ENCODE results near the gene DEXI.

Gene DEXI

GRCh38 chr16:10957771-10958482, 15.7 kb upstream of the DEXI start:
- Histone ChIP-seq H3K9me2 (replicated peaks; ENCODE audit: control insufficient read depth, low read length) (no peaks in the 10 kb centered on the region), H3K27ac (ENCODE audit: low read depth, low read length) (no peak overlapping the region)

GRCh38 chr16:10954903-10955302, 12.6 kb upstream of the DEXI start:
- Histone ChIP-seq H3K36me3 (ENCODE audit: control insufficient read depth, low read length) (peaks cover 20% of the 10 kb centered on the region), H3K4me3 (ENCODE audit: low read length) (no peak overlapping the region), H3K4me1 (ENCODE audit: control insufficient read depth, low read length) (peaks cover 35% of the 10 kb centered on the region), H3F3A (ENCODE audit: control insufficient read depth, insufficient read depth) (peaks cover 4% of the 10 kb centered on the region; the same call in 1 of the 2 replicates), H3K9me2 (replicated peaks; ENCODE audit: control insufficient read depth, low read length) (no peaks in the 10 kb centered on the region), H3K9me3 (ENCODE audit: control insufficient read depth, insufficient read depth, low read length) (no peaks in the 10 kb centered on the region), H4K20me1 (ENCODE audit: control insufficient read depth, insufficient read depth, low read depth, low read length) (peaks cover 17% of the 10 kb centered on the region; the same call in 1 of the 2 replicates), H3K27ac (ENCODE audit: low read depth, low read length) (no peak overlapping the region), H3K27me3 (ENCODE audit: control insufficient read depth, low read length) (no peaks in the 10 kb centered on the region), H3K4me2 (ENCODE audit: low read length) (no peak overlapping the region), H3K79me2 (ENCODE audit: control insufficient read depth, low read length) (peaks cover 70% of the 10 kb centered on the region)
- TF ChIP-seq EZH2phosphoT487 (IDR thresholded peaks at IDR 0.05; ENCODE audit: borderline replicate concordance, low read length) (no peak), CTCF (IDR thresholded peaks at IDR 0.05; ENCODE audit: low read depth, low read length, poor library complexity, severe bottlenecking) (no peak)

More at GRCh38 chr16:10957771-10958482, 15.7 kb upstream of the DEXI start:
- Histone ChIP-seq H3K27me3 (ENCODE audit: control insufficient read depth, low read length) (no peaks in the 10 kb centered on the region), H3K4me2 (ENCODE audit: low read length) (no peak overlapping the region), H3K36me3 (ENCODE audit: control insufficient read depth, low read length) (peaks cover 22% of the 10 kb centered on the region), H4K20me1 (ENCODE audit: control insufficient read depth, insufficient read depth, low read depth, low read length) (peaks cover 9% of the 10 kb centered on the region; the same call in 1 of the 2 replicates), H3K9me3 (ENCODE audit: control insufficient read depth, insufficient read depth, low read length) (no peaks in the 10 kb centered on the region), H3F3A (ENCODE audit: control insufficient read depth, insufficient read depth) (no peaks in the 10 kb centered on the region), H3K4me3 (ENCODE audit: low read length) (no peak overlapping the region), H3K79me2 (ENCODE audit: control insufficient read depth, low read length) (peaks cover 39% of the 10 kb centered on the region), H3K4me1 (ENCODE audit: control insufficient read depth, low read length) (peaks cover 28% of the 10 kb centered on the region)
- TF ChIP-seq CTCF (IDR thresholded peaks at IDR 0.05; ENCODE audit: low read depth, low read length, poor library complexity, severe bottlenecking) = no peak
- no peak for TF ChIP-seq EZH2phosphoT487 (IDR thresholded peaks at IDR 0.05; ENCODE audit: borderline replicate concordance, low read length)

- Histone ChIP-seq H4K20me1 (ENCODE audit: control insufficient read depth, insufficient read depth, low read depth, low read length) (peaks cover 19% of the 10 kb centered on the region; the same call in 1 of the 2 replicates), H3K9me3 (ENCODE audit: control insufficient read depth, insufficient read depth, low read length) (no peaks in the 10 kb centered on the region), H3K4me1 (ENCODE audit: control insufficient read depth, low read length) (peaks cover 60% of the 10 kb centered on the region), H3K27ac (ENCODE audit: low read depth, low read length) (no peak overlapping the region), H3K4me3 (ENCODE audit: low read length) (no peak overlapping the region), H3K36me3 (ENCODE audit: control insufficient read depth, low read length) (peaks cover 5% of the 10 kb centered on the region), H3K9me2 (replicated peaks; ENCODE audit: control insufficient read depth, low read length) (no peaks in the 10 kb centered on the region), H3K79me2 (ENCODE audit: control insufficient read depth, low read length) (peaks cover 91% of the 10 kb centered on the region), H3K27me3 (ENCODE audit: control insufficient read depth, low read length) (no peaks in the 10 kb centered on the region), H3F3A (ENCODE audit: control insufficient read depth, insufficient read depth) (peaks cover 8% of the 10 kb centered on the region; the same call in 1 of the 2 replicates), H3K4me2 (ENCODE audit: low read length) (no peak overlapping the region)
- TF ChIP-seq CTCF (IDR thresholded peaks at IDR 0.05; ENCODE audit: low read depth, low read length, poor library complexity, severe bottlenecking) = no peak
- no peak for TF ChIP-seq EZH2phosphoT487 (IDR thresholded peaks at IDR 0.05; ENCODE audit: borderline replicate concordance, low read length)
Measured at GRCh38 chr16:10951026-10951425, 8.8 kb upstream of the DEXI start.
